Measurements from ENCODE around the gene HSPG2. TPM values are rescaled to one million over a fixed set of nuclear protein-coding genes. Genes with fewer than 3 reads are reported as not detected.

HSPG2 gene
- total and polyA plus RNA-seq, 4 experiments from 2014 or later = 1.2 TPM; not detected in 2

DNA sequence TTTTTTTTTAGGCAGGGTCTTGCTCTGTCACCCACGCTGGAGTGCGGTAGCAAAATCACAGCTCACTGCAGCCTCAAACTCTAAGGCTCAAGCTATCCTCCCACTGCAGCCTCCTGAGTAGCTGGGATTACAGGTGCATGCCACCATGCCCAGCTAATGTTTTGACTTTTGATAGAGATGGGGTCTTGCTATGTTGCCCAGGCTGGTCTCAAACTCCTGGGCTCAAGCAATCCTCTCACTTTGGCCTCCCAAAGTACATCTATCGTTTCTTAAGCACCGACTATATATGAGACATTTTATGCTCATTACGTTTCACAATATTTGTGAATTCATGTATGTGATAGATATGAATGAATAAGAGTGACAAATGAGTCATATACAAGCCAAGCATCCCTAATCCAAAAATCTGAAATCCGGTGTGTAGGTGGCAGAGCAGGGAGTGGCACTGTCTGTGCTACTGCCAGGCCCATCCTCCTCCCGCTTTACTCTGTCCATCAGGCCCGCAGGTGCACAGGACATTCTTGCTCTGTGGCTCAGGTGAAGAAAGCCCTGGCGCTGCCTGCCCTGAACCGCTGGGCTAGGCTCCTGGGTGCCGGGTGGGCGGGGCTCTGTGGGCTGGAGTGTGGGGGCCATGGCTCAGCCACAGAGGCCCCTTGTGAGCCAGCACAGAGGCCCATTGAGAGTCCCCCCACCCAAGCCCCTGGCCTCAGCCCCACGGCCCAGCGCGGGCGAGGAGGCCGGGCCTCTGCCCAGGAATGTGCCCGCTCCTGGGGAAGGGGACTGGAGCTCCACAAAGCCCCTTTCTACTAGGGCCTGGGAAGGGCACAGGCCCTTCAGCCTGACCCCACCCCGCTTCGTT lies 45.3 kb downstream of the HSPG2 start:
- H3K4me3 ChIP-seq (ENCODE audit: low read length in 2 of 2) = no peak overlapping the region
- H3K9me3 ChIP-seq (ENCODE audit: control insufficient read depth in 1 of 2, low read length in 2 of 2) = no peaks in the 10 kb centered on the region
- no peaks in the 10 kb centered on the region for H3K36me3 ChIP-seq (ENCODE audit: insufficient read depth, low read length)
- H3K27me3 Mint-ChIP-seq = no peaks in the 10 kb centered on the region
- H3K27ac ChIP-seq (ENCODE audit: low read depth, low read length) = no peak overlapping the region
- no peaks in the 10 kb centered on the region for H3K4me1 ChIP-seq (ENCODE audit: insufficient read depth, low read length)
- H3K9me3 Mint-ChIP-seq = no peaks in the 10 kb centered on the region
- H3K36me3 Mint-ChIP-seq = no peaks in the 10 kb centered on the region
- H3K4me3 Mint-ChIP-seq = no peak overlapping the region
- H3K27ac Mint-ChIP-seq = no peak overlapping the region
- CTCF ChIA-PET (ENCODE audit: partially characterized antibody) = interaction anchor here (0.7 kb wide), 1 partner anchor 213 kb away, joined by 3 read pairs; no protein-coding TSS in a partner anchor
- DNase-seq = no peak
- POLR2A ChIA-PET (ENCODE audit: partially characterized antibody) = no interaction called here
- H3K4me1 Mint-ChIP-seq = no peaks in the 10 kb centered on the region
- H3K27me3 ChIP-seq (ENCODE audit: insufficient read depth, low read length) = no peaks in the 10 kb centered on the region
- intact Hi-C loops (cut with micrococcal nuclease) = no loop called here

DNA sequence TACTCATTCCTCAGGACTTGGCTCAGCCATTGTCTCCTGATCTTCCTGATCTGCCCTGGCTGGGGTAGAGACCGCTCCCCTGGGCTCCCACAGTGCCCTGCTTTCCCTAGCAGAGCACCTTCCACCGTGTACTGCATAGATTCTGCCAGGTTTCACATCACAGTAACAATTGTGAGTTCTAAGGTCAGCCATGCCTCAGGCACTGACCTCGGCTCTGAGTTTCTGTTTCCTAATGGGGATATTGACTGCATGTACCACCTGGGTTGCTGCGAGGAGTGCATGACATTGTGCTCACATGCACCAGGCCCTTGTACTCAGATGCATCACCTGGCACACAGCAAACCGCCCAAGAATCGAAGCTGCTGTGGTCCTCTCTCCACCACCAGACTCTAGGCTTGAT lies 46.0 kb downstream of the HSPG2 start:
- Mint-ChIP-seq H3K27me3 (no peaks in the 10 kb centered on the region), H3K27ac (no peak overlapping the region)
- intact Hi-C loops (cut with micrococcal nuclease) = no loop called here

DNA sequence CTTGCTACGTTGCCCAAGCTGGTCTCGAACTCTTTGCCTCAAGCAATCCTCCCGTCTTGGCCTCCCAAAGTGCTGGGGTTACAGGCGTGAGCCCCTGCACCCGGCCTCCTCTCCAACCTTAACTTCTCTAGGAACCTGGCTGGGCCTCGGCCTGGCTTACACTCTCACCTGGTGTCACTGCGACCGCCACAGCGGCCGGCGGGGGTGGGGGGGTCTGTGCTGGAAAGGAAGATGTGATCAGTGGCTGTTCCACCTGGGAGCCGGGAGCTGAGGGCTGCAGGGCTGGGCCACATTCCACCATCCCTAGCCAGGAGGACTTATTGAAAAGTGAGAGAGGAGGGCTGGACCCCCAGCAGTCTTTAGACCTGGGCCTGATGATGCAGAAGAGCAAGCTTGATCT lies 48.6 kb downstream of the HSPG2 start:
- H3K9me3 ChIP-seq (ENCODE audit: control insufficient read depth in 1 of 2, low read length in 2 of 2) = no peaks in the 10 kb centered on the region
- H3K27ac ChIP-seq (ENCODE audit: low read depth, low read length) = no peak overlapping the region
- Mint-ChIP-seq H3K9me3 (no peaks in the 10 kb centered on the region), H3K36me3 (no peaks in the 10 kb centered on the region), H3K4me1 (no peaks in the 10 kb centered on the region), H3K27ac (peak overlapping the region in 1 of 7 donors; percentile 66), H3K27me3 (no peaks in the 10 kb centered on the region), H3K4me3 (no peak overlapping the region)
- ChIA-PET POLR2A (ENCODE audit: partially characterized antibody) (no interaction called here), CTCF (ENCODE audit: partially characterized antibody) (no interaction called here)
- intact Hi-C loops (cut with micrococcal nuclease) = no loop called here
- DNase-seq = no peak
- H3K27me3 ChIP-seq (ENCODE audit: insufficient read depth, low read length) = no peaks in the 10 kb centered on the region
- H3K4me1 ChIP-seq (ENCODE audit: insufficient read depth, low read length) = no peaks in the 10 kb centered on the region
- H3K4me3 ChIP-seq (ENCODE audit: low read length in 2 of 2) = no peak overlapping the region
- no peaks in the 10 kb centered on the region for H3K36me3 ChIP-seq (ENCODE audit: insufficient read depth, low read length)

More for the DNA sequence above, 46.0 kb downstream of the HSPG2 start:
- H3K4me1 ChIP-seq (ENCODE audit: insufficient read depth, low read length) = no peaks in the 10 kb centered on the region
- POLR2A ChIA-PET (ENCODE audit: partially characterized antibody) = no interaction called here
- H3K9me3 Mint-ChIP-seq = no peaks in the 10 kb centered on the region
- no peak for DNase-seq
- H3K4me3 Mint-ChIP-seq = no peak overlapping the region
- H3K4me1 Mint-ChIP-seq = no peaks in the 10 kb centered on the region
- no peaks in the 10 kb centered on the region for H3K36me3 ChIP-seq (ENCODE audit: insufficient read depth, low read length)
- no peaks in the 10 kb centered on the region for H3K9me3 ChIP-seq (ENCODE audit: control insufficient read depth in 1 of 2, low read length in 2 of 2)
- no peaks in the 10 kb centered on the region for H3K27me3 ChIP-seq (ENCODE audit: insufficient read depth, low read length)
- CTCF ChIA-PET (ENCODE audit: partially characterized antibody) = no interaction called here
- H3K36me3 Mint-ChIP-seq = no peaks in the 10 kb centered on the region
- no peak overlapping the region for H3K4me3 ChIP-seq (ENCODE audit: low read length in 2 of 2)
- no peak overlapping the region for H3K27ac ChIP-seq (ENCODE audit: low read depth, low read length)

DNA sequence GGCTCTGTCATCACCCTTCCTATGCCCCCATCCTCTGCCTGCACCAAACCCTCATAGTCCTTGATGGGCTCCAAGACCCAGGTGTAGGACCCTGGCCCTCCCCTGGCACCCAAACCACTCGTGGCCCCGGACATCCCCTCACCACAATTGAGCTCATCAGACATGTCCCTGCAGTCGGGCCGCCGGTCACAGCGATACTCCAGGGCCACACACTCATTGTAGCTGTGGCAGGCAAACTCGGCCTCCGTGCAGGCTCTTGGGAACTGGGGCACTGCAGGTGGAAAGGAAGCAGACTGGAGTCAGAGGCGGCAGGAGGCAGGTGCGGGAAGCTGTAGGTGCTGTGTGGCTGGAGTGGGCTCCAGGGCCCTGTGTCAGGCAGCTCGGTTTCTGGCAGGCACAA lies 49.3 kb downstream of the HSPG2 start:
- no peak for DNase-seq
- no peaks in the 10 kb centered on the region for H3K36me3 Mint-ChIP-seq
- Histone ChIP-seq H3K4me1 (ENCODE audit: insufficient read depth, low read length) (no peaks in the 10 kb centered on the region), H3K27me3 (ENCODE audit: insufficient read depth, low read length) (no peaks in the 10 kb centered on the region), H3K9me3 (ENCODE audit: control insufficient read depth in 1 of 2, low read length in 2 of 2) (no peaks in the 10 kb centered on the region), H3K27ac (ENCODE audit: low read depth, low read length) (no peak overlapping the region), H3K36me3 (ENCODE audit: insufficient read depth, low read length) (no peaks in the 10 kb centered on the region), H3K4me3 (ENCODE audit: low read length in 2 of 2) (no peak overlapping the region)
- no peaks in the 10 kb centered on the region for H3K9me3 Mint-ChIP-seq
- H3K4me3 Mint-ChIP-seq = no peak overlapping the region
- H3K4me1 Mint-ChIP-seq = no peaks in the 10 kb centered on the region
- no peak overlapping the region for H3K27ac Mint-ChIP-seq
- ChIA-PET CTCF (ENCODE audit: partially characterized antibody) (no interaction called here), POLR2A (ENCODE audit: partially characterized antibody) (no interaction called here)
- intact Hi-C loops (cut with micrococcal nuclease) = no loop called here
- no peaks in the 10 kb centered on the region for H3K27me3 Mint-ChIP-seq

DNA sequence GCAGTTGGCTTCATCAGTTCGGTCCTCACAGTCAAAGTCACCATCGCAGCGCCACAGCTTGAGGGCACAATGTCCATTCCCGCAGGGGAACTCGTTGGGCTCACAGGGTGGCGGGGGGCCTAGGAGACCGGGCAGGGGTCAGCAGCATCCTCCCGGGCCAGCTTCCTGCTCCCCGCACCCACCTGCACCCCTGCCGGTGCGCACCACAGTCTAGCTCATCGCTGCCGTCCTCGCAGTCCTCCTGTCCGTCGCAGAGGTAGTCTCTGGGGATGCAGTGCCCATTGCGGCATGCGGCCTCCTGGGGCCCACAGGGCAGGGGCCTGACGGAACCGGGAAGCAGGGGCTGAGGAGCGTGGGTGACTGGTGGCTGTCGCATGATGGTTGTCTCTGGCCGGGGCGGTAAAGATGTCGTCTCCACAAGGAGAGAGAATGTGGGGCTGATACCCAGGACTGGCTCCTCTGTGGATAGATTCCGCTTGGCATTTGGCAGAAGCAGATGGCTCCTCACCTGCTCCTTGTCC lies 49.8 kb downstream of the HSPG2 start:
- Mint-ChIP-seq H3K36me3 (no peaks in the 10 kb centered on the region), H3K27ac (no peak overlapping the region), H3K27me3 (no peaks in the 10 kb centered on the region), H3K4me1 (no peaks in the 10 kb centered on the region), H3K4me3 (no peak overlapping the region), H3K9me3 (no peaks in the 10 kb centered on the region)
- Histone ChIP-seq H3K4me3 (ENCODE audit: low read length in 2 of 2) (no peak overlapping the region), H3K27ac (ENCODE audit: low read depth, low read length) (no peak overlapping the region), H3K4me1 (ENCODE audit: insufficient read depth, low read length) (no peaks in the 10 kb centered on the region), H3K27me3 (ENCODE audit: insufficient read depth, low read length) (no peaks in the 10 kb centered on the region), H3K36me3 (ENCODE audit: insufficient read depth, low read length) (no peaks in the 10 kb centered on the region), H3K9me3 (ENCODE audit: control insufficient read depth in 1 of 2, low read length in 2 of 2) (no peaks in the 10 kb centered on the region)
- intact Hi-C loops (cut with micrococcal nuclease) = no loop called here
- DNase-seq = no peak
- POLR2A ChIA-PET (ENCODE audit: partially characterized antibody) = no interaction called here
- CTCF ChIA-PET (ENCODE audit: partially characterized antibody) = no interaction called here

DNA sequence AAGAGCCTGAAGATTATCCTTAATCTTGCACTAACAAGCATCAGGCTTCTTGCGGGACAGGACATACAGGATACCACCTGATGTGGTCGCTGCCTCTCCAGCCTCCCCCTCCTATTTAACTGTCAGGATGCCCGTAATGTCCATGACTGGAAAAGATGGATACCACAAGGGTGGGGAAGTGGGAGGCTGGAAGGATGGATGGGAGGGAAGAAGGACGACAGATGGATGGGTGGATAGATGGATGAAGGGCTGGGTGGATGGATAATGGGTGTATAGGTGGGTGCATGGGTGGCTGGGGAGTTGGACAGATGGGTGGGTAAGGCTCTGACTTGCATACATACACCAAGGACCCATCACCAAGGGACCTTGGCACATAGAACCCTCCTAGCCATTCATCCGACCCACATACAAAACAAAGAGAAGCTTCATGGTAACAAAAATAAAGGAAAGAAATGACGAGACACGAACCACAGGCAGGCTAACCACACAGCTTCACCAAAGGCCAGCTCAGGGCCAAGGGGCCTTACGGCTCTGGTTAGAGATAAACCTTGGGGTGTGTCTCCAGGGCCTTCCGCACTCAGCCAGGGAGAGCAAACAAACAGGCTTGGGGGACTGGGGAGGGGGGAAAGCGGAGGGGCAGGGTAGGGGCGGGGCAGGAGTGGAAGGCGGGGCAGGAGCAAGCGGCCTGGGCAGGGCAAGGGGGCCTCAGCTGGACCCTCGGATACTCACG lies 50.5 kb downstream of the HSPG2 start:
- ChIA-PET CTCF (ENCODE audit: partially characterized antibody) (no interaction called here), POLR2A (ENCODE audit: partially characterized antibody) (no interaction called here)
- Histone ChIP-seq H3K4me1 (ENCODE audit: insufficient read depth, low read length) (no peaks in the 10 kb centered on the region), H3K27me3 (ENCODE audit: insufficient read depth, low read length) (no peaks in the 10 kb centered on the region), H3K27ac (ENCODE audit: low read depth, low read length) (no peak overlapping the region), H3K36me3 (ENCODE audit: insufficient read depth, low read length) (no peaks in the 10 kb centered on the region), H3K4me3 (ENCODE audit: low read length in 2 of 2) (no peak overlapping the region), H3K9me3 (ENCODE audit: control insufficient read depth in 1 of 2, low read length in 2 of 2) (no peaks in the 10 kb centered on the region)
- no peaks in the 10 kb centered on the region for H3K36me3 Mint-ChIP-seq
- no peaks in the 10 kb centered on the region for H3K4me1 Mint-ChIP-seq
- no peaks in the 10 kb centered on the region for H3K27me3 Mint-ChIP-seq
- H3K4me3 Mint-ChIP-seq = no peak overlapping the region
- intact Hi-C loops (cut with micrococcal nuclease) = no loop called here
- peak overlapping the region in 1 of 7 donors; percentile 46 for H3K27ac Mint-ChIP-seq
- DNase-seq = no peak
- no peaks in the 10 kb centered on the region for H3K9me3 Mint-ChIP-seq

DNA sequence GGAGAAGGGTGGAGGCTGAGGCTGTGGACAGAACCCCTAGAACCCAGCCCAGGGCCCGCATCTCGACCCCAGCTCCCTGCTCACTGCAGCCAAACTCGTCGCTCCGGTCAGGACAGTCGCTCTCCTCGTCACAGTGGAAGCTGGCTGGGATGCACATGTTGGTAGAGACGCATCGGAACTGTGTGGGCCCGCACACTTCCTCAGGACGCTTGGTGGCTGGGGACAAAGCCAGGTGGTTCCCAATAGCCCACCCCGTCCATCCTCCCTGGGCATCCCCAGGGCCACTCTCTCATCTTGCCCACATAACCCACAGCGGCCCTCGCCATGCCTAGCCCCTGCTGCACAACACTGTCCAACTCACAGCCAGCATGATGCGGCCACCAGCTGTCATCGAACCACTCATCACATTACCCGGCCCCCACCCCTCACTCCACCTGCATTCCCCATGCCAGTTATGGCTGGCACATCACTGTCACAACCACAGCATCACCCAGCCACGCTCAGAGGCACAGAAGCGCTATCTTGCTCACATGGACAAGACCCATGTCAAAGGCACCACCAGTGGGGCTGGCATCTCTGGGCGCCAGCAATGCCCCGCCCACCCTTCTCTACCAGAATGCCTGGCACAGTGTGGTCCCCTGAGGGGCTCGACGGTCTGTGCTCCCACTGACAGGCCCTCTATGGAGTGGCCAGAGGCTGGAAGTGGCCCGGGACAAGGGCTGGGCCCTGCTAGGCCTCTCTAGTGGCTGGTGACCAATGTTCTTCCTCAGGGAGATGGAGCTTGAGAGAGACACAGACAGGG lies 51.7 kb downstream of the HSPG2 start:
- no peaks in the 10 kb centered on the region for H3K36me3 Mint-ChIP-seq
- intact Hi-C loops (cut with micrococcal nuclease) = no loop called here

More for the DNA sequence above, 51.7 kb downstream of the HSPG2 start:
- Histone ChIP-seq H3K9me3 (ENCODE audit: control insufficient read depth in 1 of 2, low read length in 2 of 2) (no peaks in the 10 kb centered on the region), H3K4me3 (ENCODE audit: low read length in 2 of 2) (no peak overlapping the region), H3K36me3 (ENCODE audit: insufficient read depth, low read length) (no peaks in the 10 kb centered on the region), H3K27me3 (ENCODE audit: insufficient read depth, low read length) (no peaks in the 10 kb centered on the region), H3K4me1 (ENCODE audit: insufficient read depth, low read length) (no peaks in the 10 kb centered on the region), H3K27ac (ENCODE audit: low read depth, low read length) (no peak overlapping the region)
- POLR2A ChIA-PET (ENCODE audit: partially characterized antibody) = no interaction called here
- Mint-ChIP-seq H3K27me3 (no peaks in the 10 kb centered on the region), H3K4me3 (no peak overlapping the region), H3K9me3 (no peaks in the 10 kb centered on the region), H3K4me1 (no peaks in the 10 kb centered on the region), H3K27ac (no peak overlapping the region)
- CTCF ChIA-PET (ENCODE audit: partially characterized antibody) = no interaction called here
- DNase-seq = no peak

Data from CD4-positive, alpha-beta memory T cell (primary cell).